H1 (cell line): ENCODE measurements around the gene PRR12. TPM values are rescaled to one million over a fixed set of nuclear protein-coding genes. Genes with fewer than 3 reads are reported as not detected.
A peak's percentile ranks its signal among the peaks of the same experiment; 100 is the strongest.

ENCODE experiments used
- CTCF ChIA-PET: fragments of 300-600 bp; sonication (Branson Sonifier 250); formaldehyde crosslinking; loops from one replicate; lab custom pipeline; 2021; ENCODE audit not compliant: partially characterized antibody; lab: Charles Lee
- POLR2A ChIA-PET: fragments of 300-600 bp; sonication (Branson Sonifier 250); formaldehyde crosslinking; loops from one replicate; lab custom pipeline; 2021; ENCODE audit warnings: inconsistent platforms; ENCODE audit not compliant: partially characterized antibody; lab: Charles Lee
- DNase-seq, 2 experiments: peaks; one replicate each; pipeline versions ENCODE4 v3.0.0 to v3.0.0-alpha.2; 2010 to 2022; ENCODE audit warnings: low spot score in 2 of 2, low read depth in 1 of 2, mixed read lengths in 1 of 2
- FAIRE-seq: peaks from 2 replicates; lab custom pipeline; 2011; peaks lifted over from hg19 to GRCh38; lab: Jason Lieb, UNC
- H2AFZ ChIP-seq: 2 replicates; pipeline ENCODE4 v1.8.1; 2012; ENCODE audit warnings: low read length, inconsistent platforms
- H2AK5ac ChIP-seq: 2 replicates; pipeline ENCODE4 v1.6.1; 2013; ENCODE audit warnings: low read depth, low read length
- H2BK120ac ChIP-seq: replicated peaks from 2 replicates; pipeline ENCODE3; 2013; ENCODE audit warnings: low read depth, low read length, inconsistent platforms
- H2BK12ac ChIP-seq: 2 replicates; pipeline ENCODE4 v1.6.1; 2013; ENCODE audit warnings: low read depth, low read length
- H2BK15ac ChIP-seq: 2 replicates; pipeline ENCODE4 v1.6.1; 2013; ENCODE audit warnings: low read length
- H2BK20ac ChIP-seq: 2 replicates; pipeline ENCODE4 v1.6.1; 2013; ENCODE audit warnings: low read length
- H2BK5ac ChIP-seq: 2 replicates; pipeline ENCODE4 v1.6.1; 2013; ENCODE audit warnings: low read depth, low read length
- H3K14ac ChIP-seq: 2 replicates; pipeline ENCODE4 v1.6.1; 2013; ENCODE audit warnings: inconsistent platforms; ENCODE audit not compliant: insufficient read length
- H3K18ac ChIP-seq: 2 replicates; pipeline ENCODE4 v1.6.1; 2013; ENCODE audit warnings: low read length; ENCODE audit errors: extremely low read depth
- H3K23ac ChIP-seq: 2 replicates; pipeline ENCODE4 v1.6.1; 2013; ENCODE audit warnings: inconsistent platforms; ENCODE audit not compliant: insufficient read length
- H3K23me2 ChIP-seq: 2 replicates; pipeline ENCODE4 v1.6.1; 2013; ENCODE audit warnings: low read depth, low read length
- H3K27ac ChIP-seq: 2 replicates; pipeline ENCODE4 v1.6.1; 2011; ENCODE audit warnings: low read depth, low read length, inconsistent platforms
- H3K27me3 ChIP-seq, 4 experiments: replicated peaks in 1 of 4; 1 replicate in 1 of 4; 2 replicates in 3 of 4; pipeline versions ENCODE4 v1.6.1 to v1.8.1; 2011 to 2013; ENCODE audit warnings: low read length in 3 of 4, mild to moderate bottlenecking in 3 of 4, inconsistent platforms in 2 of 4, mixed read lengths in 2 of 4, moderate library complexity in 1 of 4; ENCODE audit not compliant: control insufficient read depth in 3 of 4, insufficient read depth in 3 of 4; ENCODE audit errors: extremely low read depth in 1 of 4
- H3K36me3 ChIP-seq, 4 experiments: 2 replicates each; pipeline versions ENCODE4 v1.6.1 to v1.8.1; 2011 to 2013; ENCODE audit warnings: mild to moderate bottlenecking in 4 of 4, low read length in 3 of 4, moderate library complexity in 2 of 4, control low read depth in 1 of 4, inconsistent platforms in 1 of 4; ENCODE audit not compliant: insufficient read depth in 4 of 4, control insufficient read depth in 2 of 4
- H3K4ac ChIP-seq: replicated peaks from 2 replicates; pipeline ENCODE3; 2013; ENCODE audit warnings: low read length, low read depth, mixed read lengths, inconsistent platforms; ENCODE audit not compliant: insufficient read length
- H3K4me1 ChIP-seq, 4 experiments: replicated peaks in 1 of 4; 1 replicate in 1 of 4; 2 replicates in 3 of 4; pipeline versions ENCODE4 v1.6.1 to v1.8.1; 2011 to 2013; ENCODE audit warnings: low read length in 3 of 4, inconsistent platforms in 2 of 4, mixed read lengths in 1 of 4; ENCODE audit not compliant: insufficient read depth in 4 of 4, control insufficient read depth in 3 of 4
- H3K4me2 ChIP-seq, 2 experiments: 2 replicates each; pipeline versions ENCODE4 v1.6.1 to v1.8.1; 2011 to 2013; ENCODE audit warnings: low read depth in 2 of 2, low read length in 2 of 2, control low read depth in 1 of 2, inconsistent platforms in 1 of 2, mild to moderate bottlenecking in 1 of 2; ENCODE audit not compliant: insufficient read depth in 1 of 2
- H3K4me3 ChIP-seq, 4 experiments: fragments of 200-600, 300-600 bp in 1 of 4; sonication (generic), shearing (Covaris generic), sonication (Bioruptor Twin) in 1 of 4; 2 replicates each; pipeline versions ENCODE4 v1.5.1 to v1.8.1; 2011 to 2016; ENCODE audit warnings: low read length in 4 of 4, low read depth in 3 of 4, control low read depth in 2 of 4, inconsistent platforms in 2 of 4, mild to moderate bottlenecking in 2 of 4, mixed read lengths in 1 of 4, moderate library complexity in 1 of 4; ENCODE audit not compliant: insufficient read depth in 2 of 4; ENCODE audit errors: extremely low read depth in 1 of 4
- H3K56ac ChIP-seq: replicated peaks from 2 replicates; pipeline ENCODE3; 2013; ENCODE audit warnings: low read depth, mild to moderate bottlenecking, mixed read lengths, low read length, inconsistent platforms; ENCODE audit not compliant: insufficient read length
- H3K79me1 ChIP-seq: 2 replicates; pipeline ENCODE4 v1.6.1; 2013; ENCODE audit warnings: low read depth, low read length, control low read depth
- H3K79me2 ChIP-seq, 2 experiments: 2 replicates each; pipeline versions ENCODE4 v1.6.1 to v1.8.1; 2012 to 2013; ENCODE audit warnings: low read length in 2 of 2, mild to moderate bottlenecking in 2 of 2, inconsistent platforms in 1 of 2; ENCODE audit not compliant: insufficient read depth in 2 of 2, control insufficient read depth in 1 of 2
- H3K9ac ChIP-seq, 4 experiments: replicated peaks in 1 of 4; 1 replicate in 1 of 4; 2 replicates in 3 of 4; pipeline versions ENCODE4 v1.6.1 to v1.8.1; 2011 to 2013; ENCODE audit warnings: low read depth in 3 of 4, low read length in 3 of 4, control low read depth in 2 of 4, mild to moderate bottlenecking in 2 of 4, moderate library complexity in 2 of 4, inconsistent platforms in 1 of 4; ENCODE audit errors: extremely low read depth in 1 of 4
- H3K9me3 ChIP-seq, 2 experiments: 2 replicates each; pipeline versions ENCODE4 v1.6.1 to v1.8.1; 2012 to 2013; ENCODE audit warnings: mild to moderate bottlenecking in 2 of 2, moderate library complexity in 2 of 2, control low read depth in 1 of 2, inconsistent platforms in 1 of 2, low read depth in 1 of 2, low read length in 1 of 2, mixed read lengths in 1 of 2; ENCODE audit not compliant: insufficient read depth in 2 of 2
- H4K20me1 ChIP-seq, 2 experiments: replicated peaks in 1 of 2; 2 replicates each; pipeline versions ENCODE3 to v1.8.1; 2011 to 2013; ENCODE audit warnings: inconsistent platforms in 2 of 2, low read length in 2 of 2, mild to moderate bottlenecking in 1 of 2; ENCODE audit not compliant: insufficient read depth in 2 of 2, control insufficient read depth in 1 of 2
- H4K5ac ChIP-seq: 2 replicates; pipeline ENCODE4 v1.6.1; 2013; ENCODE audit warnings: low read length, low read depth, mixed read lengths, inconsistent platforms; ENCODE audit not compliant: insufficient read length
- H4K8ac ChIP-seq: 2 replicates; pipeline ENCODE4 v1.8.0; 2013; ENCODE audit warnings: mild to moderate bottlenecking, moderate library complexity, low read length, inconsistent platforms; ENCODE audit not compliant: insufficient read depth; ENCODE audit errors: extremely low read depth
- H4K91ac ChIP-seq: replicated peaks from 2 replicates; pipeline ENCODE3; 2013; ENCODE audit warnings: low read length, mixed read lengths, inconsistent platforms; ENCODE audit not compliant: insufficient read length
- KDM1A ChIP-seq: fragments of 200-600, 300-600 bp; sonication (generic); IDR thresholded peaks from 2 replicates; pipeline ENCODE4 v1.7.1; 2016; ENCODE audit warnings: mild to moderate bottlenecking, low read length, borderline replicate concordance
- SP4 ChIP-seq: IDR thresholded peaks from 2 replicates; pipeline ENCODE4 v1.6.1; 2012; ENCODE audit warnings: low read length, inconsistent platforms
- WGBS, 2 experiments: shearing (Covaris generic) in 1 of 2; methylation state at CpG; one replicate each; pipeline versions ENCODE4 v1.1.6 to v1.1.7; 2013 to 2015; ENCODE audit warnings: low lambda C conversion rate in 2 of 2, mixed read lengths in 2 of 2, inconsistent platforms in 1 of 2, low coverage in 1 of 2, missing lambda C conversion rate in 1 of 2; ENCODE audit not compliant: insufficient replicate concordance in 2 of 2, insufficient coverage in 1 of 2, insufficient read length in 1 of 2; ENCODE audit errors: extremely low coverage in 1 of 2, missing lambda C conversion rate in 1 of 2; 5-methylcytosine and 5-hydroxymethylcytosine counted together
- polyA plus RNA-seq, 7 experiments: library from polyadenylated mRNA; depleted of rRNA in 3 of 7; stranded (reverse) in 5 of 7; unstranded in 2 of 7; fragments of >200 nt in 5 of 7; fragments of 200-250 nt in 2 of 7; gene quantifications; 1 replicate in 5 of 7; 2 replicates in 1 of 7; 4 replicates in 1 of 7; pipeline versions ENCODE4 v1.2.1 to v1.2.3, GENCODE V29; 2011 to 2013; ENCODE audit warnings: missing spikeins in 2 of 7, mixed read lengths in 2 of 7
- total RNA-seq: library from RNA; stranded (reverse); fragmentation: NEBNext Ultra II Directional; extraction: Animal tissue kit (Norgen Biotek cat#: 25700); gene quantifications from 2 replicates; pipeline ENCODE4 v1.2.1, GENCODE V29; 2021

Gene PRR12
- total and polyA plus RNA-seq, 2 of the 8 experiments (the other 6 are each of a cell fraction or from before 2014, with no cell fraction given): 2.5 to 59.4 TPM

DNA sequence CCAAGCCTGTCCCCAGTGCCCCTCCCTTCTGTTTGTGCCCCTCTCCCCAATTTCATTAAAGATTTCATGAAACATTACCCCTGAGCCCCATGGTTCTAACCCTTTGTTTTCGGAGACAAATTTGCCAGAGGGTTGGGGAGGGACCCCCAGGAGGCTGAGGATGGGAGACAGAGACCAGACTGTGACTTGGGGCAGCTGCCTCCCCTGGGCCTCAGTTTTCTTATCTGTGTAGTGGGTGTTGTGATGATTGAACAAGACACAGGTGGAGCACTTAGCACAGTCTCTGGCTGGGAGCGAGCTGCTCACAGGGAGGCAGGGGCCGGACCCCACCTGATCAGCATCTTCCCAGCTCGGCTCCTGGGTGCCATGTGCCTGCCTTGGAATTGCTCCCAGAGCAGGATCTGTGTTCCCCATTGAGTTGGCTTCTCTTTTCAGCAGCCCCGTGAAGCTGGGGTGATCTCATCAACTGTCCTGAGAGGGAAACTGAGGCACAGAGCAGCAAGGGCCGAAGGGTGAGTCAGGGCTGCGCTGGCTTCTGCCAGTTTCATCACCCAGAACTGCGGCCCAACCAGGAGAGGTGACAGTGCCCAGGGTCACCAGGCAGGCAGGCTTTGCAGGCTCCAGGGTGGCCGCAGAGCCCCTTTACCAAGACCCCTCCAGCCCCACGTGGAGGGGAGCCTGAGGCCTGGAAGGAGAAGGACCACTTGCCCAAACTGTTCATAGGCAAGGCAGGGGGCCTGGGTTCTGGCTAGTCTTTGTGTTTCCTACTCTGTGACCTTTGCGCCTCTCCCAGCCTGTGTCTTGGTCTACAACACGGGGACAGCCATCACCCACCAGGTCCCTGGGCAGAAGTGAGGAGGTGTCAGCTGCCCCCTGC is 67.8 kb downstream of the PRR12 start:
- H4K91ac ChIP-seq: no peak overlapping the region
- H2BK5ac ChIP-seq: no peak overlapping the region
- no peak overlapping the region for H2AFZ ChIP-seq
- H3K9me3 ChIP-seq: peaks cover 9 to 11% of the 10 kb centered on the region in 2 experiments
- peaks cover 0 to 6% of the 10 kb centered on the region in 2 experiments; a peak in 1 of 4 replicates for H3K79me2 ChIP-seq
- H3K36me3 ChIP-seq: peaks cover 21 to 75% (median 57%) of the 10 kb centered on the region in 4 experiments; a peak in 7 of 8 replicates
- peaks cover 13 to 21% of the 10 kb centered on the region in 2 experiments for H4K20me1 ChIP-seq
- no peak overlapping the region for H3K14ac ChIP-seq
- no peak overlapping the region for H4K8ac ChIP-seq
- no peak for DNase-seq
- POLR2A ChIA-PET: interaction anchor here (1.3 to 18.0 kb wide), 4 partner anchors 15 to 28 kb away, joined by 3 to 275 read pairs (median 121); partner anchors contain the start of genes PRMT1, RRAS and SCAF1
- no peak overlapping the region for H3K4me2 ChIP-seq
- no peak overlapping the region for H3K27ac ChIP-seq
- H3K9ac ChIP-seq: no peak overlapping the region
- no peak for FAIRE-seq
- no peak for TF ChIP-seq SP4
- peak; percentile 54; the same call in 1 of the 2 replicates for TF ChIP-seq KDM1A
- TF ChIP-seq, all 59 proteins: peak for 1
- no peaks in the 10 kb centered on the region; the same call in 1 of the 2 replicates for H3K23me2 ChIP-seq
- no peaks in the 10 kb centered on the region for H3K27me3 ChIP-seq
- H4K5ac ChIP-seq: no peak overlapping the region
- peaks cover 7% of the 10 kb centered on the region; the same call in 1 of the 2 replicates for H3K79me1 ChIP-seq
- no peak overlapping the region for H3K23ac ChIP-seq
- CTCF ChIA-PET: interaction anchor here (1.0 to 4.4 kb wide), 4 partner anchors 14 to 26 kb away, joined by 3 to 39 read pairs (median 16); no protein-coding TSS in a partner anchor
- H2BK12ac ChIP-seq: no peak overlapping the region
- 90% methylated on average over 12 of the region's 12 CpGs; no CpG with 5 or more reads in 1 of the 2 experiments for WGBS, 2 experiments
- H2BK120ac ChIP-seq: no peak overlapping the region
- no peak overlapping the region for H3K18ac ChIP-seq
- no peak overlapping the region for H3K4me3 ChIP-seq
- no peak overlapping the region for H2BK15ac ChIP-seq
- H2AK5ac ChIP-seq: no peak overlapping the region
- no peak overlapping the region for H3K4ac ChIP-seq
- no peak overlapping the region for H2BK20ac ChIP-seq
- H3K4me1 ChIP-seq: peaks cover 0 to 14% (median 6%) of the 10 kb centered on the region in 4 experiments; a peak in 4 of 7 replicates
- H3K56ac ChIP-seq: no peak overlapping the region
